Fibroblast of lung (primary cell): ENCODE results near the gene KCNT2. TPM values are rescaled to one million over a fixed set of nuclear protein-coding genes. Genes with fewer than 3 reads are reported as not detected.

Experiments
- DNase-seq, 2 donors: peaks; one replicate each; pipeline versions ENCODE4 v3.0.0 to v3.0.0-alpha.2; 2010; ENCODE audit warnings: low read depth in 2 of 2
- H2AFZ ChIP-seq: 2 replicates; pipeline ENCODE4 v1.5.1; 2012; ENCODE audit warnings: low read length, control low read depth, inconsistent platforms
- H3K27ac ChIP-seq: 2 replicates; pipeline ENCODE4 v1.5.1; 2011; ENCODE audit warnings: low read length, control low read depth; ENCODE audit not compliant: insufficient read depth
- H3K27me3 ChIP-seq: 2 replicates; pipeline ENCODE4 v1.5.1; 2011; ENCODE audit warnings: mild to moderate bottlenecking, low read length; ENCODE audit not compliant: control insufficient read depth, insufficient read depth
- H3K36me3 ChIP-seq: 2 replicates; pipeline ENCODE4 v1.5.1; 2011; ENCODE audit warnings: low read length; ENCODE audit not compliant: control insufficient read depth, insufficient read depth
- H3K4me1 ChIP-seq: 2 replicates; pipeline ENCODE4 v1.5.1; 2011; ENCODE audit warnings: low read length; ENCODE audit not compliant: control insufficient read depth, insufficient read depth; ENCODE audit errors: extremely low read depth
- H3K4me2 ChIP-seq: 2 replicates; pipeline ENCODE4 v1.5.1; 2011; ENCODE audit warnings: low read length, control low read depth; ENCODE audit not compliant: insufficient read depth; ENCODE audit errors: extremely low read depth
- H3K4me3 ChIP-seq, 4 experiments: fragments of 200-600 bp in 1 of 4; sonication (generic) in 1 of 4; replicated peaks in 1 of 4; 2 replicates each; pipeline ENCODE4 v1.5.1; 2011 to 2016; ENCODE audit warnings: low read length in 4 of 4, low read depth in 3 of 4, mild to moderate bottlenecking in 3 of 4, control low read depth in 2 of 4, inconsistent platforms in 1 of 4, mixed read lengths in 1 of 4; ENCODE audit not compliant: insufficient read depth in 1 of 4; ENCODE audit errors: control extremely low read depth in 1 of 4
- H3K79me2 ChIP-seq: 2 replicates; pipeline ENCODE4 v1.5.1; 2012; ENCODE audit warnings: mild to moderate bottlenecking, low read length, inconsistent platforms; ENCODE audit not compliant: control insufficient read depth, insufficient read depth
- H3K9ac ChIP-seq: 2 replicates; pipeline ENCODE4 v1.5.1; 2011; ENCODE audit warnings: mild to moderate bottlenecking, low read length, control low read depth; ENCODE audit not compliant: insufficient read depth
- H3K9me3 ChIP-seq: 2 replicates; pipeline ENCODE4 v1.5.1; 2012; ENCODE audit warnings: low read depth, low read length; ENCODE audit not compliant: control insufficient read depth, insufficient read depth
- H4K20me1 ChIP-seq: 2 replicates; pipeline ENCODE4 v1.5.1; 2011; ENCODE audit warnings: low read length; ENCODE audit not compliant: control insufficient read depth, insufficient read depth; ENCODE audit errors: extremely low read depth
- EZH2 ChIP-seq: IDR thresholded peaks from 2 replicates; pipeline ENCODE4 v1.5.1; 2012; ENCODE audit warnings: low read length, control low read depth, mild to moderate bottlenecking; ENCODE audit errors: missing control alignments
- polyA plus RNA-seq, 2 donors: library from polyadenylated mRNA; depleted of rRNA in 1 of 2; stranded (reverse) in 1 of 2; unstranded in 1 of 2; fragments of >200 nt; gene quantifications; 2 replicates each; pipeline ENCODE4 v1.2.1, GENCODE V29; 2011 to 2012; ENCODE audit warnings: missing spikeins in 1 of 2
- total RNA-seq: library from RNA; depleted of rRNA; stranded (reverse); fragments of >200 nt; gene quantifications from 2 replicates; pipeline ENCODE4 v1.2.1, GENCODE V29; 2014
- TF ChIP-seq, protein P1 (sequence below), 2 donors: IDR thresholded peaks in 1 of 2; conservative IDR thresholded peaks in 1 of 2; 1 replicate in 1 of 2; 2 replicates in 1 of 2; pipeline ENCODE4 v1.5.1; 2011 to 2012; ENCODE audit warnings: low read length in 2 of 2, control low read depth in 1 of 2, inconsistent platforms in 1 of 2, low read depth in 1 of 2, mild to moderate bottlenecking in 1 of 2

Gene KCNT2
- total and polyA plus RNA-seq, 2 donors (not counting 1 experiment from before 2014, with no cell fraction given) = 0.96 to 8.1 TPM

- Histone ChIP-seq H3K9me3 (no peaks in the 10 kb centered on the region), H4K20me1 (no peaks in the 10 kb centered on the region), H2AFZ (no peak overlapping the region), H3K27me3 (no peaks in the 10 kb centered on the region), H3K79me2 (no peaks in the 10 kb centered on the region), H3K36me3 (no peaks in the 10 kb centered on the region), H3K9ac (no peak overlapping the region), H3K4me3 (no peak overlapping the region), H3K4me1 (no peaks in the 10 kb centered on the region), H3K27ac (no peak overlapping the region), H3K4me2 (no peak overlapping the region)
- TF ChIP-seq, protein P1, sequence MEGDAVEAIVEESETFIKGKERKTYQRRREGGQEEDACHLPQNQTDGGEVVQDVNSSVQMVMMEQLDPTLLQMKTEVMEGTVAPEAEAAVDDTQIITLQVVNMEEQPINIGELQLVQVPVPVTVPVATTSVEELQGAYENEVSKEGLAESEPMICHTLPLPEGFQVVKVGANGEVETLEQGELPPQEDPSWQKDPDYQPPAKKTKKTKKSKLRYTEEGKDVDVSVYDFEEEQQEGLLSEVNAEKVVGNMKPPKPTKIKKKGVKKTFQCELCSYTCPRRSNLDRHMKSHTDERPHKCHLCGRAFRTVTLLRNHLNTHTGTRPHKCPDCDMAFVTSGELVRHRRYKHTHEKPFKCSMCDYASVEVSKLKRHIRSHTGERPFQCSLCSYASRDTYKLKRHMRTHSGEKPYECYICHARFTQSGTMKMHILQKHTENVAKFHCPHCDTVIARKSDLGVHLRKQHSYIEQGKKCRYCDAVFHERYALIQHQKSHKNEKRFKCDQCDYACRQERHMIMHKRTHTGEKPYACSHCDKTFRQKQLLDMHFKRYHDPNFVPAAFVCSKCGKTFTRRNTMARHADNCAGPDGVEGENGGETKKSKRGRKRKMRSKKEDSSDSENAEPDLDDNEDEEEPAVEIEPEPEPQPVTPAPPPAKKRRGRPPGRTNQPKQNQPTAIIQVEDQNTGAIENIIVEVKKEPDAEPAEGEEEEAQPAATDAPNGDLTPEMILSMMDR (conservative IDR thresholded peaks at IDR 0.05 in 1 of 2, IDR thresholded peaks at IDR 0.05 in 1 of 2; ENCODE audit: low read depth in 1 of 2, low read length in 2 of 2) = no peak
- no peak for TF ChIP-seq EZH2
- DNase-seq = no peak
These were observed 153.4 kb downstream of the KCNT2 start for GRCh38 chr1:196454792-196455191.

GRCh38 chr1:196451103-196451502 lies 157.1 kb downstream of the KCNT2 start:
- H3K4me3 ChIP-seq = no peak overlapping the region
- TF ChIP-seq, protein P1 (conservative IDR thresholded peaks at IDR 0.05 in 1 of 2, IDR thresholded peaks at IDR 0.05 in 1 of 2; ENCODE audit: low read depth in 1 of 2, low read length in 2 of 2) = no peak
- TF ChIP-seq EZH2 = no peak
- H3K36me3 ChIP-seq = no peaks in the 10 kb centered on the region
- no peak overlapping the region for H3K4me2 ChIP-seq
- no peaks in the 10 kb centered on the region for H4K20me1 ChIP-seq
- no peak for DNase-seq
- H2AFZ ChIP-seq = no peak overlapping the region
- H3K9ac ChIP-seq = no peak overlapping the region
- no peaks in the 10 kb centered on the region for H3K27me3 ChIP-seq
- H3K4me1 ChIP-seq = no peaks in the 10 kb centered on the region
- H3K79me2 ChIP-seq = no peaks in the 10 kb centered on the region
- no peaks in the 10 kb centered on the region for H3K9me3 ChIP-seq
- no peak overlapping the region for H3K27ac ChIP-seq

- Histone ChIP-seq H3K9ac (no peak overlapping the region), H3K36me3 (no peaks in the 10 kb centered on the region), H3K79me2 (no peaks in the 10 kb centered on the region), H2AFZ (no peak overlapping the region), H4K20me1 (no peaks in the 10 kb centered on the region), H3K9me3 (no peaks in the 10 kb centered on the region), H3K4me3 (no peak overlapping the region), H3K4me2 (no peak overlapping the region), H3K27ac (no peak overlapping the region), H3K27me3 (no peaks in the 10 kb centered on the region), H3K4me1 (no peaks in the 10 kb centered on the region)
- TF ChIP-seq, protein P1 (conservative IDR thresholded peaks at IDR 0.05 in 1 of 2, IDR thresholded peaks at IDR 0.05 in 1 of 2; ENCODE audit: low read depth in 1 of 2, low read length in 2 of 2) = no peak
- no peak for TF ChIP-seq EZH2
- DNase-seq = no peak
These were observed 157.8 kb downstream of the KCNT2 start for GRCh38 chr1:196450143-196451095.
